HCT116 (cell line): ENCODE results near the gene INSRR. TPM values are rescaled to one million over a fixed set of nuclear protein-coding genes. Genes with fewer than 3 reads are reported as not detected.

Experiments used
- ATAC-seq: fragments of 200-7000 bp; cut with Tn5 transposase; 2 replicates; pipeline ENCODE4 v1.9.1; 2020; ENCODE audit warnings: mild to moderate bottlenecking, moderate library complexity
- BruUV-seq: library from RNA; stranded (reverse); fragments of 400-500 nt; replicated peaks from 2 replicates; lab custom pipeline; 2021; lab: Mats Ljungman, UMichigan
- CTCF ChIA-PET: fragments of 300-600 bp; sonication (Branson Sonifier 250); formaldehyde crosslinking; loops from one replicate; lab custom pipeline; 2021; ENCODE audit warnings: antibody characterized with exemption; lab: Charles Lee
- POLR2A ChIA-PET: fragments of 300-600, 350-600 bp; sonication (Branson Sonifier 250); formaldehyde crosslinking; loops from one replicate; lab custom pipeline; 2021; ENCODE audit warnings: antibody characterized with exemption; lab: Charles Lee
- RAD21 ChIA-PET, 2 experiments: fragments of 300-600 bp; sonication (Branson Sonifier 250); formaldehyde crosslinking; loops; one replicate each; lab custom pipeline; 2023; ENCODE audit warnings: low total read pairs in 2 of 2; ENCODE audit not compliant: uncharacterized antibody in 2 of 2, unreplicated experiment in 2 of 2, low non-redundant PET in 1 of 2; lab: Charles Lee
- DNase-seq: peaks from one replicate; pipeline ENCODE4 v3.0.0-alpha.2; 2010; ENCODE audit warnings: low read depth, low spot score
- H2AFZ ChIP-seq: fragments of 200-600 bp; shearing (Covaris generic), sonication (generic); 2 replicates; pipeline ENCODE4 v1.6.1; 2017; ENCODE audit warnings: low read depth, mixed run types, mixed read lengths, antibody characterized with exemption, low read length; ENCODE audit not compliant: poor library complexity, severe bottlenecking
- H3K27ac ChIP-seq: 2 replicates; pipeline ENCODE4 v1.5.1; 2012; ENCODE audit warnings: low read depth, low read length
- H3K27me3 ChIP-seq: fragments of 200-600 bp; sonication (generic); 2 replicates; pipeline ENCODE4 v1.6.1; 2016; ENCODE audit warnings: mixed run types, low read length, mixed read lengths; ENCODE audit not compliant: insufficient read depth
- H3K36me3 ChIP-seq, 2 experiments: fragments of 200-500 bp in 1 of 2; fragments of 200-600 bp in 1 of 2; sonication (Bioruptor generic) in 1 of 2; sonication (generic) in 1 of 2; 2 replicates each; pipeline versions ENCODE4 v1.5.1 to v1.6.1; 2014 to 2016; ENCODE audit warnings: low read length in 2 of 2, inconsistent platforms in 1 of 2, mixed read lengths in 1 of 2, mixed run types in 1 of 2; ENCODE audit not compliant: insufficient read depth in 2 of 2, control insufficient read depth in 1 of 2
- H3K4me1 ChIP-seq, 2 experiments: fragments of 200-600 bp in 1 of 2; sonication (generic) in 1 of 2; 2 replicates each; pipeline versions ENCODE4 v1.5.1 to v1.6.1; 2012 to 2017; ENCODE audit warnings: low read length in 2 of 2, inconsistent platforms in 1 of 2, mild to moderate bottlenecking in 1 of 2, mixed read lengths in 1 of 2, mixed run types in 1 of 2, moderate library complexity in 1 of 2; ENCODE audit not compliant: insufficient read depth in 2 of 2, control insufficient read depth in 1 of 2
- H3K4me2 ChIP-seq: fragments of 200-600 bp; sonication (generic); 2 replicates; pipeline ENCODE4 v1.6.1; 2017; ENCODE audit warnings: mixed run types, low read length, mixed read lengths
- H3K4me3 ChIP-seq, 2 experiments: fragments of 200-600 bp in 1 of 2; sonication (generic) in 1 of 2; replicated peaks in 1 of 2; 2 replicates each; pipeline ENCODE4 v1.5.1; 2011 to 2016; ENCODE audit warnings: low read length in 2 of 2, control low read depth in 1 of 2, low read depth in 1 of 2, mild to moderate bottlenecking in 1 of 2, mixed read lengths in 1 of 2, mixed run types in 1 of 2
- H3K79me2 ChIP-seq: fragments of 200-600 bp; sonication (generic); 2 replicates; pipeline ENCODE4 v1.6.1; 2017; ENCODE audit warnings: mild to moderate bottlenecking, mixed run types, low read length, moderate library complexity, mixed read lengths; ENCODE audit not compliant: insufficient read depth
- H3K9ac ChIP-seq: fragments of 200-600 bp; sonication (generic); 2 replicates; pipeline ENCODE4 v1.6.1; 2016; ENCODE audit warnings: low read length, mixed read lengths
- H3K9me2 ChIP-seq: fragments of 200-600 bp; sonication (generic), shearing (Covaris generic); 2 replicates; pipeline ENCODE4 v1.6.1; 2017; ENCODE audit warnings: mixed run types, mild to moderate bottlenecking, moderate library complexity; ENCODE audit not compliant: insufficient read depth
- H3K9me3 ChIP-seq, 2 experiments: fragments of 200-500 bp in 1 of 2; fragments of 200-600 bp in 1 of 2; sonication (Bioruptor generic) in 1 of 2; sonication (generic) in 1 of 2; 2 replicates each; pipeline ENCODE4 v1.6.1; 2014 to 2017; ENCODE audit warnings: low read length in 2 of 2, mixed read lengths in 2 of 2, inconsistent platforms in 1 of 2, low read depth in 1 of 2, mild to moderate bottlenecking in 1 of 2, mixed run types in 1 of 2, moderate library complexity in 1 of 2; ENCODE audit not compliant: control insufficient read depth in 1 of 2, insufficient read depth in 1 of 2
- H4K20me1 ChIP-seq: fragments of 200-600 bp; sonication (generic), shearing (Covaris generic); 2 replicates; pipeline ENCODE4 v1.6.1; 2017; ENCODE audit warnings: mixed run types, mild to moderate bottlenecking, moderate library complexity; ENCODE audit not compliant: insufficient read depth
- EGR1 ChIP-seq: IDR thresholded peaks from 2 replicates; pipeline ENCODE4 v1.6.1; 2012; ENCODE audit warnings: low read depth
- EZH2 ChIP-seq: fragments of 200-600 bp; sonication (generic); IDR thresholded peaks from 2 replicates; pipeline ENCODE4 v1.6.1; 2017; ENCODE audit warnings: antibody characterized with exemption, mixed run types
- EZH2phosphoT487 ChIP-seq: fragments of 200-600 bp; IDR thresholded peaks from 2 replicates; pipeline ENCODE4 v1.6.1; 2018; ENCODE audit warnings: antibody characterized with exemption, borderline replicate concordance
- POLR2A ChIP-seq: IDR thresholded peaks from 2 replicates; pipeline ENCODE4 v1.7.0; 2011; ENCODE audit warnings: borderline replicate concordance; ENCODE audit not compliant: insufficient read depth, insufficient read length; ENCODE audit errors: extremely low read depth
- RAD21 ChIP-seq: IDR thresholded peaks from 2 replicates; pipeline ENCODE4 v1.6.1; 2012; ENCODE audit warnings: low read depth, mild to moderate bottlenecking
- SP1 ChIP-seq: IDR thresholded peaks from 2 replicates; pipeline ENCODE4 v1.6.1; 2012; ENCODE audit warnings: low read depth
- TCF7L2 ChIP-seq: IDR thresholded peaks from 2 replicates; pipeline ENCODE4 v1.7.0; 2011; ENCODE audit warnings: borderline replicate concordance, inconsistent platforms; ENCODE audit not compliant: insufficient read depth, insufficient read length; ENCODE audit errors: extremely low read depth
- ZFX ChIP-seq: fragments of 450-650 bp; IDR thresholded peaks from 2 replicates; pipeline ENCODE4 v1.6.1; 2017
- ZNF274 ChIP-seq: fragments of 200-500 bp; sonication (Bioruptor generic); IDR thresholded peaks from 2 replicates; pipeline ENCODE4 v1.6.1; 2014; ENCODE audit warnings: mild to moderate bottlenecking, low read depth, low read length, inconsistent platforms
- intact Hi-C: fragments of 100-400 bp; cut with micrococcal nuclease; formaldehyde crosslinking; loops from 2 replicates; pipeline ENCODE4 v1.10.0; 2022
- total RNA-seq: library from RNA; stranded (reverse); gene quantifications from one replicate; pipeline ENCODE4 v1.2.1, GENCODE V29; 2021; ENCODE audit not compliant: unreplicated experiment
- TF ChIP-seq, protein P1 (sequence below), 3 experiments: fragments of 200-600 bp in 1 of 3; sonication (generic) in 1 of 3; IDR thresholded peaks in 2 of 3; conservative IDR thresholded peaks in 1 of 3; 2 replicates each; pipeline ENCODE4 v1.5.1; 2012 to 2017; ENCODE audit warnings: low read depth in 2 of 3, low read length in 2 of 3, antibody characterized with exemption in 1 of 3, borderline replicate concordance in 1 of 3, control low read depth in 1 of 3, mild to moderate bottlenecking in 1 of 3, mixed read lengths in 1 of 3, mixed run types in 1 of 3, moderate library complexity in 1 of 3; ENCODE audit not compliant: insufficient read depth in 1 of 3

Gene INSRR
- total RNA-seq, 1 experiment from 2014 or later: not detected

DNA sequence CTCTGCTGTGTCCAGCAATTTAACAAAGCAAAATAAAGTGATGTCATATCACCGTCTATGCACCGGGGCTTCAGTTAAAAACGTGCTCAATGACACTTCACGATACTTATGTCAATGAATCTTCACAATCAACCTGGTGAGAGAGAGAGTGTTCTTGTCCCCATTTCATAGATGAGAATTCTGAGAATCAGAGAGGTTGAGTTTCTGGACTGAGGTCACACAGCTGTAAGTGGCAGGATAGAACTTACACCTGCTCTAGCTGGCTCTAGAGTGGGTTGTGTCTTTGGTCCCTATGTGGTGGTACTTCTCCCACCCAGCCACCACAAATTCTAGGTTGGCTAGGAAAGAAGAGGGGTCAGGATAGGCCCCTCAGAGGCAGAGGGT is 6.9 kb upstream of the INSRR start:
- ATAC-seq: no peak
- TF ChIP-seq, protein P1, sequence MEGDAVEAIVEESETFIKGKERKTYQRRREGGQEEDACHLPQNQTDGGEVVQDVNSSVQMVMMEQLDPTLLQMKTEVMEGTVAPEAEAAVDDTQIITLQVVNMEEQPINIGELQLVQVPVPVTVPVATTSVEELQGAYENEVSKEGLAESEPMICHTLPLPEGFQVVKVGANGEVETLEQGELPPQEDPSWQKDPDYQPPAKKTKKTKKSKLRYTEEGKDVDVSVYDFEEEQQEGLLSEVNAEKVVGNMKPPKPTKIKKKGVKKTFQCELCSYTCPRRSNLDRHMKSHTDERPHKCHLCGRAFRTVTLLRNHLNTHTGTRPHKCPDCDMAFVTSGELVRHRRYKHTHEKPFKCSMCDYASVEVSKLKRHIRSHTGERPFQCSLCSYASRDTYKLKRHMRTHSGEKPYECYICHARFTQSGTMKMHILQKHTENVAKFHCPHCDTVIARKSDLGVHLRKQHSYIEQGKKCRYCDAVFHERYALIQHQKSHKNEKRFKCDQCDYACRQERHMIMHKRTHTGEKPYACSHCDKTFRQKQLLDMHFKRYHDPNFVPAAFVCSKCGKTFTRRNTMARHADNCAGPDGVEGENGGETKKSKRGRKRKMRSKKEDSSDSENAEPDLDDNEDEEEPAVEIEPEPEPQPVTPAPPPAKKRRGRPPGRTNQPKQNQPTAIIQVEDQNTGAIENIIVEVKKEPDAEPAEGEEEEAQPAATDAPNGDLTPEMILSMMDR (IDR thresholded peaks at IDR 0.05 in 2 of 3, conservative IDR thresholded peaks at IDR 0.05 in 1 of 3; ENCODE audit: borderline replicate concordance in 1 of 3, insufficient read depth in 1 of 3, low read depth in 2 of 3, low read length in 2 of 3): no peak
- no peak for TF ChIP-seq ZNF274
- TF ChIP-seq POLR2A: no peak
- no peak for TF ChIP-seq EZH2phosphoT487
- TF ChIP-seq EGR1: no peak
- TF ChIP-seq ZFX: no peak
- TF ChIP-seq SP1: no peak
- TF ChIP-seq TCF7L2: no peak
- TF ChIP-seq RAD21: no peak
- TF ChIP-seq EZH2: no peak
- TF ChIP-seq, all 23 proteins: peak for 0

More for the DNA sequence above, 6.9 kb upstream of the INSRR start:
- no peak for DNase-seq
- Histone ChIP-seq H3K4me3 (no peak overlapping the region), H3K9me2 (no peaks in the 10 kb centered on the region), H3K27me3 (peaks cover 3% of the 10 kb centered on the region; the same call in 1 of the 2 replicates), H3K9me3 (no peaks in the 10 kb centered on the region), H3K4me2 (no peak overlapping the region), H2AFZ (no peak overlapping the region), H3K4me1 (peaks cover 0 to 11% of the 10 kb centered on the region in 2 experiments; a peak in 2 of 4 replicates), H3K36me3 (no peaks in the 10 kb centered on the region), H3K27ac (no peak overlapping the region), H4K20me1 (no peaks in the 10 kb centered on the region), H3K79me2 (no peaks in the 10 kb centered on the region), H3K9ac (no peak overlapping the region)
- RAD21 ChIA-PET: no interaction called here
- CTCF ChIA-PET: no interaction called here
- POLR2A ChIA-PET: no interaction called here
- no TSS peak for BruUV-seq
- intact Hi-C loops: no loop called here
